Measurements from ENCODE around the gene G0S2. TPM values are rescaled to one million over a fixed set of nuclear protein-coding genes. Genes with fewer than 3 reads are reported as not detected.

Gene G0S2
- total RNA-seq, result 4.6 TPM

DNA sequence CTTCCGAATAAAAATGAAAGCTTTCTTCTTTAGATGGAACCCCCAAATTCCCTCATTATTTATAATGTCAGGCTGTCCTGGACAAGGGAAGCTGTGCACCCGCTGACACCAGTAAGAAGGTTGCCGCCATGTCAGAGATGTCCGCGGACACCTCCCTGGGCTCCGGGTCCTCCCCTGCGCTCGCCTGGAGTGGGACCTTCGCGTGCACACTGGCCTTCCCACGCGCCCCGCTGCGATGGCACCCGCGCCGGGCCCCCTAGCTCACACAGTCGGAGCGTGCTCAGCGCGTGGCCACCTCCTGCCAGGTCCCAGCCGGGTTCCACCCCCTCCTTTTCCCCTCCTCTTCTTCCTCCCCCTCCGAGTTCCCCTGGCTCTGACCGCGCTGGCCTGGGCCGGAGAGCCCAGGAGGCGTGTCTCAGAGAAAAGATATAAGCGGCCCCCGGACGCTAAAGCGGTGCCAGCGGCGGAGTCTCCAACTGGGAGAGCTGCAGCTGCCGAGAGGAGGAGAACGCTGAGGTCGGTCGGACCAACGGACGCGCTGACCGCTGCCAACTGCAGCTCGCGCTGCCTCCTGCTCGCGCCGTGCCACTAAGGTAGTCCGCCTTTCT lies at the start of gene G0S2:
TSS of gene G0S2 (plus strand) at position 456 of the 608 bp plus-strand sequence. CDS start 273 bp downstream, outside the sequence.
- DNase-seq (ENCODE audit: low spot score), result peak; percentile 51

DNA sequence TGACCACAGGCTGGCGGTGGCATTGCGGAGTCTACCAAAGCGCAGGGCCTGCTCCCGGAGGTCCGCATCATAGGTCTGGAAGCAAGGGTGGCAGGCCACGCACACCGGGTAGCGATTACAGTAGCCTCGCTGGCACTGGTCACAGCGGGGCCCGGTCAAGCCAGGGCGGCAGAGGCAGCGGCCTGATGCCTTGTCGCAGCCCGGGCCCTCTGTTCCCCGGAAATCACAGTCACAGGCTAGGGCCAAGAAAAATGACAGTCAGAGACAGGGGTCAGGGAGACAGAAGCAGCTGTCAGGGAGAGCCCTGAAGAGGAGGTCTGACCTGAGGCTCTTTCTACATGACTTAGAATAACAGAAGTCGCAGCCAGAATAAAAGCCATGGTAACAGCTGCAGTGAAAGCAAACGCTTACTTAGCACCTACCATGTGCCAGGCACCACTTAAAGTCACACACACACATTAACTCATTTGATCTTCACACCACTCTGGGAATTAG lies 49.4 kb upstream of the G0S2 start:
- DNase-seq (ENCODE audit: low spot score), result no peak

DNA sequence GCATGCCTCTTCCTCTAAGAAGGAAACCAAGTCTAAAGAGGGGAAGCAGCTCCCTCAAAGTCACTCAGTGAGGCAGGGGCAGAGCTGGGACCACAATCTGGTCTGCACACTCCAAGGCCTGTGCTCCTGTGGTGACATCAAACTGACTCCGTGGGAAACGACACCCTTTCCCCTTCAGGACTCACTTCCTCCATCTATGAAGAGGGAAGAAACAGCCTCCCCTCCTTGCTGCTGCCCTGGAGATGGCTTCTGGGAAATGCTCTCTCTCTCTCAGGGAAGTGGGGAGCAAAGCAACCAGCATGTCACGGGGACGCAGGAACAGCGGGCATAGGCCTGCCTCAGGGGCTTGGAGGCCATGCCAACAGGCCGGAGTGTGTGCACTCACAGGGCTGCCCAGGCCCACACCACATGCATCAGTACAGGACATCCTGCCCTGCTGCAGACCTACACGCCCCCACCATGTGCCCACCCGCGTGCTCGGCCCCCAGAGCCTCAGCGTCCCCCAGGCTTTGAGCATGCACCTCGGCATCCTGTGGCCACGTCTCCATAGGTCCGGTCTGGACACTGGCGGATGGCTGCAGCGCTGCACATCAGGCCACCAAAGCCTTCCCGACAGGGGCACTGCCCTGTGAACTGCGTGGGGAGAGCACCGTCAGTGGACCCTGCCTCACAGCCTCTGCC lies 48.7 kb upstream of the G0S2 start:
- no peak for DNase-seq (ENCODE audit: low spot score)

- no peak for DNase-seq (ENCODE audit: low spot score)
These were observed 48.0 kb upstream of the G0S2 start for GRCh38 chr1:209627027-209627731.

GRCh38 chr1:209627732-209628196 lies 47.4 kb upstream of the G0S2 start:
- DNase-seq (ENCODE audit: low spot score), result peak; percentile 67

- DNase-seq (ENCODE audit: low spot score), result no peak
These were observed 46.5 kb upstream of the G0S2 start for GRCh38 chr1:209628618-209629299.

GRCh38 chr1:209629621-209630382 lies 45.4 kb upstream of the G0S2 start:
- no peak for DNase-seq (ENCODE audit: low spot score)

DNA sequence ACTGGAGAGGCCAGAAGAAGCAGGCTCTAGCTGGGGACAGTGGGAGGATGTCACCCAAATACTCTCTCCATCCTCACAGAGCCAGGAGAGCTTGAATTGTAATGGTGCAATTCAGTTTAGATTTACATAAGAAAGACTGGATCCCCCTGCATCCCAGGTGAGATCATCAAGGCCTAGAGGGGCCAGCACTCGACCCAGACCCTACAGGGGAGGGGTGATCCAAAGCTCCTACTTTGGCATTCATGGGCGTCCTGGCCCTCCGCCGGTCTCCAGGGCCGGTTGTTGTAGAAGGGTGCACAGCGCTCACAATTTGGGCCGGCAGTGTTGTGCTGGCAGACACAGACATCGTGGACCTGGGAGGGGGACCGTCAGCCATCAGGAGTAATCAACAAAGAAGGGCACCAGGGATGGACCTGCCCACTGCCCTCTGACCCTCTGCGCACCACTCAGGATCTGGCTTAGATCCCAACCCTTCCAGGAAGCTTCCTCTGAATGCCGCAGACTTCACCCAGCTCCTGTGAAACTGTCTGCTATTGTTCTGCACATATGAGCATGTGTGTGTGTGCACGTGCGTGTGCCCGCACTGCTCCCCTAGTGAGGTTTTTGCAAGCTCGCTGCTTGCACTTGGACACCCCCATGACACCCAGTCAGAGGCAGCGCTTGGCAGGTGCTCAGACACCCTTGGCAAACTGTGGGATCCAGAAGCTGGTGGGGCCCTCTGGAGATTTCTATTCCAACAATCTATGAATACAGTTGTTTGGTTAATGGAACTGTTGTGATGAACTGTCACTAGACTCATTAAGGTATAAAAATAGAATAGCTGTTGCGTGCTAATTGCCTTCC lies 44.6 kb upstream of the G0S2 start:
- DNase-seq (ENCODE audit: low spot score), result no peak

DNA sequence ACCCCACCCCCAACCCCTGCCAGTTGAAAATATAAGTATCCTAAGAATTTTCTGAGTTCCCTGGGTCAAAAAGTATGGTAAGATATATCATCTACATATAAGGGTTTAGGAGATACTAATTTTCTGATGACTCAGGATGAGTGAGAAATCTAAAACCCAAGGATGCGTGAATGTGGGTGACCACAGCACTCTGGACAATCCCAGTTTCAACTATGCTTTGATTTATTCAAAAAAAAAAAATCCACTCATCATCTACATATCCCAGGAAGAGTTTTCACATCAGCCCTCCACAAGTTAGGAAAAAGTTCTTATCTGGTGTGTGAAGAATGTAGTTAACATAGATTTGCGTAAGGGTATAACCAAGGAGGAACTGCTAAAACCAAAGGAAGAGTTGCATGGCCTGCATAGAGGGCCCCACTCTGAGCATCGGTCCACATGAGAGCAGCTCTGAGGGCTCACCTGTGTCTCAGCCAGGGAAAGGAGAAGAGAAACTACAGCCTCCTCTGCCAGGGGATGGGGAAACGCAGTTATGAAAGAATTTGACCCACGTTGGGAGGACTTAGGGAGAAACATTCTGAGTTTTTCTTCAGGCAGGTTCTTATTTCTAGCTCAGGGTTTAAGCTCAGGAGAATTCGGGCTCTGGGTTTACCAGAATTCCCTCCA lies 41.7 kb upstream of the G0S2 start:
- no peak for DNase-seq (ENCODE audit: low spot score)

DNA sequence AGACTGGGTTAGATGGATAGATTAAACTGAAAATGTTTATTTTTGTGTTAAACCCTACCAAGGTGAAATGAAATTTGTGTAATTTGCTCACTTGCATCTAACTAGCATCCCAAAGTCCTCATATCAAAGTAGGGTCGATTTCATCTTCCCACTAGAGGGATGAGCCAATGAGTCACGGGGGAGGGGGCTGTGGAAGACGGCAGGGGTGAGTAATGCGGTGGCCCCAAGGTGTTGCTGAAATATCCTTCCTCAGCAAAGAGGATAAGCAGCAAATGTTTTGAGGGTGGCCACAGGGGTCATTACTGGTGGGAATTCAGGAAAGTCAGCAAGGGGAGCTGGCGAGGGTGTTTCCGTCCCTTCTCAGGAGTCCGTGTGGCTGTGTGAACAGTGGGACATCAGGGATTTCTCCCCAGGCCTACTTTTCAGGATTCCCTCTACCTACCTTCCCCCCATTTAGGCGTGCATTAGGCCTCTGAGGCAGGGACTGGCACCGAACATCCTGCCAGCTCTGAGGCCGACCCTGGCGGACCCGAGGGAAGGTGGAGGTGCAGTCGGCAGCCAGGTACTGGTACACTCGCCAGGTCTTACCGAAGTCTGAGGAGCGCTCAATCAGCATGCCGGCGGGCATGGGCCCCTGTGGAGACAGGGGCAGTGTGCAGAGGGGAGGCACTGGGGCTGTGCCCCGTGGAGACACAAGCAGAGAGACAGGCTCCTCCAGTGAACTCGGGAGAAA lies 41.0 kb upstream of the G0S2 start:
- no peak for DNase-seq (ENCODE audit: low spot score)

- DNase-seq (ENCODE audit: low spot score), result no peak
These were observed 39.4 kb upstream of the G0S2 start for GRCh38 chr1:209635850-209636249.

DNA sequence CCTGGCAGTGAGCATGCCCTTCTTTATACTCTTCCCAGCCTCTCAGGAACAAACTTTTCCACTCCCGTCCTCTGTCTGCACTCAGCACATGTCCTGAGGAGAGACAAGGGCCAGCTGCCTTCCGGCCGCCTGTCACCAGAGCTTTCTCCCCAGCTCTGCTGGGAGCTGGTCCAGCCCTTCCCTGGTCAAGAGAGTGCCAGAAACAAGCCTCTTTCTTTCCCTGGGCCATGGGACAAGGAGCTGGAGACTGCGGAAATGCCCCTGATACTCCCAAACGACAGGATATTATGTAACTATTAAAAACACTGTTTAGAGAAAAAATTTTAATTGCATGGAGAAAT lies 33.4 kb upstream of the G0S2 start:
- peak; percentile 67 for DNase-seq (ENCODE audit: low spot score)

GRCh38 chr1:209642816-209643215 lies 32.4 kb upstream of the G0S2 start:
- DNase-seq (ENCODE audit: low spot score), result no peak

DNA sequence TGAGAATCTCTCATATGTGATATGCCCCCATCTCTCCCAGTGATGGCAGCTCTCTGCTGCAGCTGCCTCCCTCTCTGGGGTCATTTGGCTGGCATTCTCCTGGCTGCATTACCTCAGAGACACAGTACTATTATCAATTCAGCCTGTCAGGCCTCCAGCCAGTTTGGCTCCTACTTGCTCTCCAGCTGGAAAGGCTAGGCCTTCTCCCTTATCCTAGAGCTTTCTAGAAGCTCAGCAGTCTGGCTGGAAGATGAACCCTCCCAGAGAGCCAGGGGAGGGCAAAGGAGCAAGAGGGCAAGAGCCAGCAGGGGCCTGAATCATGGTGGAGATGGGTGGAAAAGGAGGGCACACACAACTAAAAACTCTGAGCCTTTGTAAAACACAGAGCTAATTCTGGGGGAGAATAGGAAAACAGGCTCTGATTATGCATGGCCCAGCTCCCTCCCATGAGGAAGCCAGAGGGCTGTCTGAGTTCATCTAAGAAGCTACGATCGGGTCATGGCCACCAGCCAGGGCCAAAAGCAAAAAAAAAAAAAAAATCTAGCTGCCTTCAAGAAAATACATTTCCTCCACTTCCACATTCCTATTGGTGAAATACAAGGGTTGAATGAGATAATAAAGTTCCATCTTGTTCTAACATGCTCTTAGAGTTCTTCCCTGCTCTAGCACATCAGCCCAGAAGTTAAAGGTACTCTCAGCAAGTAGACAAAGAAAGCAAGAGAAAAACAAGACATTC lies 31.8 kb upstream of the G0S2 start:
- DNase-seq (ENCODE audit: low spot score), result no peak

GRCh38 chr1:209645574-209646452 lies 29.4 kb upstream of the G0S2 start:
- no peak for DNase-seq (ENCODE audit: low spot score)

DNA sequence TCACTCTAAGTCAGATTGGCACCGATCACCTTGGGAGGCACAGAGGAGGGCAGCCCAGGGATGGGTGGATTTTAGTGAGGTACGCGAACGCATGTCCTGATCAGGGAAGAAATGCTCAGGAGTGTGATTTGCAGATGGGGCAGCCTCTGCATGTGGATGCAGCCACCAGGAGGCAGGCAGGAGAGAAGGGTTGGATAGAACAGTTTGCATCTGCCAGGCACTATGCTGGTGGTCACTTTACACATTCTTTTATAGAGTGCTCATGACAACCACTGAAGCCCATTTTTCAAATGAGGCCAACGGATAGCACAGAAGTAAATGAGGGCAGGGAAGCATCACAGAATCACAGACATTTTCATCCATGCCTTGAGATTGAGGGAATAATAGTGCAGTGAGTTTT lies 28.7 kb upstream of the G0S2 start:
- DNase-seq (ENCODE audit: low spot score), result no peak

DNA sequence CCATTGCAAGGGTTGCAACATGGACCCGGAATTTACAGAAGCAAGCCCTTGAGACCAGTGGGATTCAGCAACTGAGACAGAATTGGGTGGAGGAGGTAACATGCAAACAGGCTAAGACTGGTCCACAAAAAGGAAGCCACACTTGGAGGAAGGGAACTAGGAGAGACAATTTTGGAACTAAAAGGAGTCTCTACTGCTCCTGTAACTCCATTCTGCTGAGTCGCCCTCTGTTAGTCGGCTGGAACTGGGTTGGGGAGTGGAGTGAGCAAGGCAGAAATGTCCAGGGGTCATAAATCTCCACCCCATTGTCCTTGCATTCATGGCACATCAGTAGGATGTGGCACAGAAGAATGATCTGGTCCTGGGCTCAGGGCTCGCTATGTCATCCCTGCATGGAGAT lies 28.1 kb upstream of the G0S2 start:
- DNase-seq (ENCODE audit: low spot score), result no peak

DNA sequence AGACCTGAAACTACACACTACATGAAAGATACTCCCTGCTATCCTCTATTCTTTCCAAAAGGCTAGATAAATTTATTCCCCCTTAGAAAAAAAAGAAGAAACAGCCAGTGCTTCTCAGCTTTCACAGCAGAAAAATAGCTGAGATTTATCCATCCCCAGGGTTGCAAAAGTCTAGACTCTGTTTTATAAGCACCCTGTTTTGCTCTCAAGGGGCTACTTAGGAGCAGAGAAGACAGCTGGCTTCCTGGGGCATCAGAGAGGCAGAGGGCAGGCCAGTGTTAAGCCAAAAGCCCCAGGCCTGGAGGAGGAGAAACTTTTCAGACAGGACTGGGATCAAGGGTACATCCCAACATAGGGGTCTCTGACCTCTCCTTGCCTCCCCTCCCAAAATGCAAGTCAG lies 26.9 kb upstream of the G0S2 start:
- DNase-seq (ENCODE audit: low spot score), result no peak

Measured in mucosa of gallbladder (tissue), 1 donor.